GM12878 (cell line): Measurements from ENCODE around the gene CALN1.

ENCODE experiments used
- ATF7 ChIP-seq: fragments of 450-650 bp; IDR thresholded peaks from 2 replicates; pipeline ENCODE4 v1.6.1; 2016; ENCODE audit warnings: low read depth, mild to moderate bottlenecking
- BHLHE40 ChIP-seq, 2 experiments: fragments of 450-650 bp in 1 of 2; IDR thresholded peaks; 2 replicates each; pipeline ENCODE4 v1.6.1; 2011 to 2017; ENCODE audit warnings: low read depth in 2 of 2, borderline replicate concordance in 1 of 2, improper control_type of control experiment in 1 of 2, low read length in 1 of 2, mild to moderate bottlenecking in 1 of 2
- CHD1 ChIP-seq: IDR thresholded peaks from 2 replicates; pipeline ENCODE4 v1.6.1; 2012; ENCODE audit warnings: low read depth, low read length, improper control_type of control experiment
- GABPA ChIP-seq: IDR thresholded peaks from 2 replicates; pipeline ENCODE4 v1.6.1; 2014; ENCODE audit warnings: antibody characterized with exemption, low read depth, mild to moderate bottlenecking, inconsistent platforms
- POLR2A ChIP-seq: IDR thresholded peaks from 2 replicates; pipeline ENCODE4 v1.6.1; 2011; ENCODE audit warnings: low read depth, mild to moderate bottlenecking, low read length
- POLR2AphosphoS2 ChIP-seq: IDR thresholded peaks from 2 replicates; pipeline ENCODE4 v1.6.1; 2011; ENCODE audit warnings: low read depth, mild to moderate bottlenecking, low read length, improper control_type of control experiment, moderate library complexity
- SREBF1 ChIP-seq: IDR thresholded peaks from 2 replicates; pipeline ENCODE4 v1.6.1; 2012; ENCODE audit warnings: mild to moderate bottlenecking, low read length
- SREBF2 ChIP-seq: IDR thresholded peaks from 2 replicates; pipeline ENCODE4 v1.6.1; 2012; ENCODE audit warnings: mild to moderate bottlenecking, low read length

- TF ChIP-seq POLR2AphosphoS2, result no peak
- TF ChIP-seq CHD1, result no peak
- TF ChIP-seq POLR2A, result no peak
- no peak for TF ChIP-seq BHLHE40 (IDR thresholded peaks at IDR 0.05; ENCODE audit: borderline replicate concordance in 1 of 2, low read depth in 2 of 2, low read length in 1 of 2)
- no peak for TF ChIP-seq ATF7
- TF ChIP-seq SREBF2, result no peak
- no peak for TF ChIP-seq GABPA
- TF ChIP-seq SREBF1, result no peak
Observed at GRCh38 chr7:72183835-72184234, 228.3 kb downstream of the CALN1 start.
